Activated naive CD8-positive, alpha-beta T cell treated with anti-CD3 and anti-CD28 coated beads for 36 hours (primary cell): ENCODE data around the gene FAM25G. TPM values are rescaled to one million over a fixed set of nuclear protein-coding genes. Genes with fewer than 3 reads are reported as not detected.
A peak's percentile ranks its signal among the peaks of the same experiment; 100 is the strongest.
"Not testable (repeated sequence)": the region's sequence is repeated elsewhere in the genome, so short reads cannot be mapped to it uniquely, and the experiment has no call there.

Experiments used
- DNase-seq: peaks from one replicate; pipeline ENCODE4 v3.0.0; 2021
- H3K27ac Mint-ChIP-seq: one replicate; pipeline ENCODE4 v1.8.0; 2022; ENCODE audit warnings: mild to moderate bottlenecking, moderate library complexity, mixed read lengths
- H3K27me3 Mint-ChIP-seq: one replicate; pipeline ENCODE4 v1.8.0; 2022; ENCODE audit warnings: mild to moderate bottlenecking, mixed read lengths
- H3K36me3 Mint-ChIP-seq: one replicate; pipeline ENCODE4 v1.8.0; 2021; ENCODE audit warnings: mild to moderate bottlenecking, mixed read lengths
- H3K4me1 Mint-ChIP-seq: one replicate; pipeline ENCODE4 v1.8.0; 2021; ENCODE audit warnings: mixed read lengths
- H3K4me3 Mint-ChIP-seq: one replicate; pipeline ENCODE4 v1.8.0; 2022; ENCODE audit warnings: mild to moderate bottlenecking, moderate library complexity, mixed read lengths
- H3K9me3 Mint-ChIP-seq: one replicate; pipeline ENCODE4 v1.8.0; 2022; ENCODE audit warnings: mixed read lengths
- total RNA-seq, 2 experiments: library from RNA; stranded (reverse); gene quantifications; one replicate each; pipeline ENCODE4 v1.2.3, GENCODE V29; 2021

FAM25G gene
- total RNA-seq, 2 experiments from 2014 or later = not detected

DNA sequence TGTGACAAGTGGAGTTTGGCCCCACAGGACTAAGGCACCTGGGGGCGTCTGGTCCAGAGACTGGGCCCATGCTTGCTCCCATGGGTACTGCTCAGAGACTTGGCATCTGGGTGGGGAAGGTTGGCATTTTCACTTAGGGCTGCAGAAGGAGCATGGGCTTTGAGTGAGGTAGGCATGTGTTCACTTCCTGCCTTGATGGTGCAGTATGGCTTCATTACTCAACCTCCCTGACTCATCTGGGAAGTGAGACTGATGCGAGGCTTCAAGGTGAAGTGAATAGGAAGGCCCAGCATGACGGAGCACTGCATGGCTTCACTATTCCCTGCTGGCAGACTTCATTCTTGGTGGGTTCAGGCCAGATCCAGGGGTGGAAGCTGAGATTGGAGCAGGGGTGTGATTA is 18.9 kb downstream of the FAM25G start:
- H3K27me3 Mint-ChIP-seq, H3K9me3 Mint-ChIP-seq, H3K4me3 Mint-ChIP-seq: not testable (repeated sequence)

DNA sequence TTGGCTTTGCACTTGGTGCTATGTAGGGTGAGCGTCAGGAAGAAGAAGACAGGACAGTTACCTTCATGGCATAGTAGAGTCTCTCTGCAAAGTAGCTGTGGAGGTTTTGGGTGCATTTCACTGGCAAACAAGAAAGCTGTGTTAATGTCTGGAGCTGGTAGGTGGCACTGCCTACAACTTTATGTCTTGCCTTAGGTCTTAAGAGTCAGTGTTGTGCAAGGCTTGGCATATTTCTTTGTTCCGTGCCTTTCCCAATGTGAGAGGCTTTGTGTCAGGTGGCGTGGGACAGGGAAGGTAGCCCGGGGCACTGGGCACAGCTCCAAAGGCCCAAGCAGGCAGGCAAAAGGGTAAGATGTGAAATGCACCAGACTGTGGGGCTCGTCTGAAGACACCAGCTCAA is 19.4 kb downstream of the FAM25G start:
- not testable (repeated sequence) for H3K4me1 Mint-ChIP-seq, DNase-seq, H3K27ac Mint-ChIP-seq, H3K4me3 Mint-ChIP-seq, H3K27me3 Mint-ChIP-seq, H3K9me3 Mint-ChIP-seq, H3K36me3 Mint-ChIP-seq

More for the DNA sequence above, 18.9 kb downstream of the FAM25G start:
- H3K4me1 Mint-ChIP-seq, H3K36me3 Mint-ChIP-seq, DNase-seq, H3K27ac Mint-ChIP-seq: not testable (repeated sequence)

- not testable (repeated sequence) for H3K4me3 Mint-ChIP-seq, H3K9me3 Mint-ChIP-seq, H3K36me3 Mint-ChIP-seq, H3K27ac Mint-ChIP-seq, H3K27me3 Mint-ChIP-seq, DNase-seq, H3K4me1 Mint-ChIP-seq
Observed at GRCh38 chr10:47468731-47469528, 22.6 kb downstream of the FAM25G start.

DNA sequence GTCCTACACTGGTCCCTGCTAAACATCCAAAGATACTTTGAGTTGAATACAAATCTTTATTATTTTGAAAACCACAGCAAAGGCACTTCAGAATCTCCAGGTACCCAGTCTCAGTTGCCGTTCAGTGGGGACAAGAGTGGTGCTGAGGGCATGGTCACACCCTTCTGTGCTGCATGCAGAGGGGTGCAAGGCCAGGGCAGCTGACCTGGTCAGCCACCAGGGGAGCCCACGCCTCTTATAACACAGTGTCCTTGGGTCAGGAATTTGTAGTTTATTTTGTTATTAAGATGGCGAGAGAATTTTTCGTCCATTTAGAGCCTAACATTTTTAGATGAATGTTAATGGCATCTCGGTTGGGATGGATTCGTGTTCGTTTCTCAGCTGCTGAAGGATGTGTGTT is 23.5 kb downstream of the FAM25G start:
- H3K4me3 Mint-ChIP-seq, DNase-seq, H3K4me1 Mint-ChIP-seq, H3K9me3 Mint-ChIP-seq, H3K27me3 Mint-ChIP-seq, H3K27ac Mint-ChIP-seq, H3K36me3 Mint-ChIP-seq: not testable (repeated sequence)

DNA sequence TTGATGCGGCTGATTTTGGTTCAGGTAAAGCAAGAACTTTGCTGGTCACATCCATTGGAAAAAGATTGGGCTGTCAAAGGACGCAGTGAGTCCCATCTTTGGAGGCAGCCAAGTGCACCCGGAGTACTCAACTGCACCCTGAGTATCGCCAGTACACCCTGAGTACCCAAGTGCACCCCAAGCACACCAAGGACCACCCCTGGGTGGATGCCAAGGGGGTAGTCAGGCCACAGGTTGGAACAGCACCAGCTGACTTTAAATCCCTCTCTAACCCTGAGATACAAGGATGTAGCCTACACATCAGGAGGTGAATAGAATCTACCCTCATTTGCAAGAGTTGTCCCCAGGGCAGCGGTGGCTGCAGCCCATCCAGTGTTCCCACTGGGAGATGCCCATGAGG is 24.0 kb downstream of the FAM25G start:
- H3K27me3 Mint-ChIP-seq, H3K27ac Mint-ChIP-seq, H3K4me1 Mint-ChIP-seq, H3K4me3 Mint-ChIP-seq, H3K36me3 Mint-ChIP-seq, H3K9me3 Mint-ChIP-seq, DNase-seq: not testable (repeated sequence)

- not testable (repeated sequence) for H3K4me3 Mint-ChIP-seq, DNase-seq, H3K27me3 Mint-ChIP-seq, H3K9me3 Mint-ChIP-seq, H3K36me3 Mint-ChIP-seq, H3K27ac Mint-ChIP-seq, H3K4me1 Mint-ChIP-seq
Observed at GRCh38 chr10:47465216-47465917, 26.1 kb downstream of the FAM25G start.

DNA sequence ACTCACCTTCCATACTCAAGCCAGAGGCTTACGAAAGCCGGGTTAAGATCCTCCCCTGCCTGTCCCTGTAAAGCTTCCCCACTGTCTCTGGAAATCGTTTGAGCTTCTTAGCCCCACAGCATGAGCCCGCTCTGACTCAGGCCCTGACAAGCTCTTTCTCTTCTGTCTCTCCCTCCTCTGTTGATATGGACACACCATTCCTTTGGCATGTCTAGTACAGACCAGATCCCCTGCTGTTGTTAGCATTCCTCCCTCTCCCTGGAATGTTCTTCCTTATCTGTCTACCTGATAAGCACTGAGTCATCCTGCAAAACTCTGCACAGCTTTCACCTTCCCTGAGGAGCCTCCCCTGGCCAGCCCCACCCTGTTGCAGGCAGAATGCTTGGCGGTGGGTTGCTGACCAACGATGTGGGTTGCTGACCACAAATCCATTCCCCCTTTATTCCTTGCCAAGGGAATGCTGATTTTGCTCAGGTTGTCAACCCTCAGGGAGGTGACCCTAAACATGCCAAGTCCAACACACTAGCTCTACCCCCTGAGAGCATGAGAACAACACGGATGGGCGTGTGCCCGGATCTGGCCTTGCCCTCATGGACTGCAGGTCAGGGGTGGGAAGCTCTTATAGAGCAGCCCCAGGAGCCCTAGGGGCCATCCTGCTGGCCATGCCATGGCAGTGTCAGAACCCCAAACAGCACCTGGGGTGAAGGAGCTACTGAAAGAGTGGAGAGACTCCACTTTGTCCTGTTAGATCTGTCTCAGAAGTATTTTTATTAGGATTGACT is 28.7 kb downstream of the FAM25G start:
- not testable (repeated sequence) for H3K4me1 Mint-ChIP-seq, H3K27me3 Mint-ChIP-seq, H3K4me3 Mint-ChIP-seq, H3K36me3 Mint-ChIP-seq, H3K9me3 Mint-ChIP-seq, DNase-seq, H3K27ac Mint-ChIP-seq

DNA sequence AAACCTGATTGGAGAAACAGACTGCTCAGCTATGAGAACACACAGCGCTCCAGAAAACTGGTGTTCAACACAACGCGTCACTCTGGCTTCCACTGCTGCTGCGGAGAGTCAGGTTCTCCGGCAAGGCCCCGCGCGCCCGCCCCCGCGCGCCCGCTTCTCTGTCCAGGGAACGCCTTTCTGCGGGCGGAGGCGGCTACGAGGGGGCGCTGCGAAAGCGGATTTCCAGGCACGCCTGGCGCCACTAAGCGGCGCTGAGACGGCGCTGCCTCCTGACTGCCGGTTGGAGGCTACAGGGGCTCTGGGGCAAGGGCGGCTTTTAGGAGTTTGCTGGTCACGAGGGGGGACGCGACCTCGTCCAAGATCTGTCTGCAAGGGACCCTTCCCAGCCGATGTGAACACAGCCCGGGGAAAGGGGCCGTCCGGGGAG is 30.2 kb downstream of the FAM25G start:
- H3K27ac Mint-ChIP-seq, H3K9me3 Mint-ChIP-seq, H3K4me1 Mint-ChIP-seq, H3K4me3 Mint-ChIP-seq, H3K36me3 Mint-ChIP-seq, H3K27me3 Mint-ChIP-seq: not testable (repeated sequence)
- peak; percentile 32 for DNase-seq

GRCh38 chr10:47458466-47459154 is 32.9 kb downstream of the FAM25G start:
- Mint-ChIP-seq H3K27ac (no peak overlapping the region), H3K4me1 (peaks cover 2% of the 10 kb centered on the region), H3K9me3 (no peaks in the 10 kb centered on the region), H3K27me3 (peaks cover 6% of the 10 kb centered on the region), H3K36me3 (no peaks in the 10 kb centered on the region), H3K4me3 (no peak overlapping the region)
- no peak for DNase-seq

- DNase-seq = no peak
- Mint-ChIP-seq H3K27ac (no peak overlapping the region), H3K4me3 (no peak overlapping the region), H3K9me3 (no peaks in the 10 kb centered on the region), H3K4me1 (peaks cover 2% of the 10 kb centered on the region), H3K36me3 (no peaks in the 10 kb centered on the region), H3K27me3 (peaks cover 6% of the 10 kb centered on the region)
Observed at GRCh38 chr10:47457826-47458225, 33.7 kb downstream of the FAM25G start.

DNA sequence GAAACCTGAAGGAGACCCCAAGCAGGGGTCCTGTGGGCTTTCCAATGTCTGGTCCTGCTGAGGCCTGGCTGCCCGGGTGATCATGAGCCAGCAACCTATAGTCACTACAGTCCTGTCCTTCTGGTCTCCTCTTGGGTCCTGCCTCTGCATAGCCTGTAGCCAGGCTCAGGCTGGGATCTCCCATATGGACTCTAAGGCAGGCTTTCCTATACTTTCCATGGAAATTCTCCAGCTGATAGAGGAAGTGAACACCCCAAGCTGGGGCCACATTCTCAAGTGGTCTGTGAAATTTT is 34.0 kb downstream of the FAM25G start:
- Mint-ChIP-seq H3K36me3 (no peaks in the 10 kb centered on the region), H3K27ac (no peak overlapping the region), H3K4me1 (peaks cover 2% of the 10 kb centered on the region), H3K27me3 (peaks cover 6% of the 10 kb centered on the region), H3K9me3 (no peaks in the 10 kb centered on the region), H3K4me3 (no peak overlapping the region)
- DNase-seq = no peak

DNA sequence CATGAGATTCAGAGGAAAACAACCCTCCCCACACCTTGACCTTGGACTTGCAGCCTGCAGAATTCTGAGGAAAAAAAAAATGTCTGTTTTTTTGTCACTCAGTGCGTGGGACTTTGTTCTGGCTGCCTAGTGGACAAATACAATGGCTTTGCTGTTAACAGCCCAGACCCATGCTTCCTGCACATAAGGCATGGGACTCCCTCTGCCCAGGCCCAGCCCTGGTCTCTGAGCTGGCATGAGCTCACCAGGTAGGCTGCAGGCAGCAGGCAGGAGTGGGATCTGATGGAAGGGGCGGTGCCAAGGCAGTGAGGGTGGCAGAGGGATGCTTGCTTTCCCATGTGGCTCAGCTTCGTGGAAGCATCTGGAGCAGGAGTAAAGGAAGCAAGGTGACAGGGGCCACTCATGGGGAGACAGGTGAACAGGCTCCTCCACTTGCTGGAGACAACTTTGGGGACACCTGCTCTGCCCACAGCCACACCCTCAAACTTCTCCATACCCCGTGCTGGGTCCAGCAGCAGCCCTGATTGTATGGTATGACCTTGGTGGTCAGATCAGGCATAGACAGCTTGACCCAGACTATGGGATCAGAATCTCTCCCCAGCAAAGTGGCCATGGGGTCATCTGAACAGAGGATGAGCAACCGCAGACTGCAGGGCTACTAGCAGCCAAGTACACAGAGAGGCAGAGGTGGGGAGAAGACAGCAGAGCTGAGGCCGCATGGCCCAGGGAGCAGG is 34.5 kb downstream of the FAM25G start:
- Mint-ChIP-seq H3K27me3 (peaks cover 6% of the 10 kb centered on the region), H3K4me3 (no peak overlapping the region), H3K9me3 (no peaks in the 10 kb centered on the region), H3K4me1 (peaks cover 2% of the 10 kb centered on the region), H3K27ac (no peak overlapping the region), H3K36me3 (no peaks in the 10 kb centered on the region)
- DNase-seq = no peak

GRCh38 chr10:47456079-47456785 is 35.3 kb downstream of the FAM25G start:
- no peak overlapping the region for H3K4me3 Mint-ChIP-seq
- H3K27me3 Mint-ChIP-seq = peaks cover 6% of the 10 kb centered on the region
- DNase-seq = no peak
- no peaks in the 10 kb centered on the region for H3K36me3 Mint-ChIP-seq
- no peaks in the 10 kb centered on the region for H3K9me3 Mint-ChIP-seq
- H3K27ac Mint-ChIP-seq = no peak overlapping the region
- peaks cover 2% of the 10 kb centered on the region for H3K4me1 Mint-ChIP-seq

- DNase-seq = not testable (repeated sequence)
Observed at GRCh38 chr10:47455350-47456078, 36.0 kb downstream of the FAM25G start.

More at GRCh38 chr10:47455350-47456078, 36.0 kb downstream of the FAM25G start:
- not testable (repeated sequence) for H3K4me3 Mint-ChIP-seq, H3K27ac Mint-ChIP-seq, H3K9me3 Mint-ChIP-seq, H3K36me3 Mint-ChIP-seq, H3K27me3 Mint-ChIP-seq, H3K4me1 Mint-ChIP-seq
